Neural progenitor cell (in vitro differentiated cells): ENCODE results near the gene LHX4. TPM values are rescaled to one million over a fixed set of nuclear protein-coding genes. Genes with fewer than 3 reads are reported as not detected.

Source experiments
- DNase-seq: peaks from one replicate; pipeline ENCODE4 v3.0.0-alpha.2; 2016; ENCODE audit warnings: low spot score
- H2AFZ ChIP-seq: fragments of 200-600 bp; sonication (generic); replicated peaks from 2 replicates; pipeline ENCODE4 v1.6.1; 2016; ENCODE audit warnings: antibody characterized with exemption
- H3F3A ChIP-seq: fragments of 200-600 bp; sonication (generic); 2 replicates; pipeline ENCODE4 v1.6.1; 2016; ENCODE audit warnings: antibody characterized with exemption, low read depth
- H3K27ac ChIP-seq: fragments of 200-600 bp; sonication (generic); 2 replicates; pipeline ENCODE4 v1.5.1; 2016; ENCODE audit warnings: mild to moderate bottlenecking
- H3K27me3 ChIP-seq: fragments of 200-600 bp; sonication (generic); 2 replicates; pipeline ENCODE4 v1.6.1; 2016; ENCODE audit warnings: mild to moderate bottlenecking, moderate library complexity
- H3K36me3 ChIP-seq: fragments of 200-600 bp; sonication (generic); 2 replicates; pipeline ENCODE4 v1.5.1; 2016
- H3K4me1 ChIP-seq: fragments of 200-600 bp; sonication (generic); 2 replicates; pipeline ENCODE4 v1.6.1; 2016; ENCODE audit warnings: mixed run types
- H3K4me2 ChIP-seq: fragments of 200-600 bp; sonication (generic); 2 replicates; pipeline ENCODE4 v1.6.1; 2016
- H3K4me3 ChIP-seq: fragments of 200-600 bp; sonication (generic); 2 replicates; pipeline ENCODE4 v1.5.1; 2016
- H3K79me2 ChIP-seq: fragments of 200-600 bp; sonication (generic); 2 replicates; pipeline ENCODE4 v1.6.1; 2016; ENCODE audit warnings: low read depth
- H3K9ac ChIP-seq: fragments of 200-600 bp; sonication (generic); 2 replicates; pipeline ENCODE4 v1.6.1; 2016
- H3K9me3 ChIP-seq: fragments of 200-600 bp; sonication (generic); 2 replicates; pipeline ENCODE4 v1.5.1; 2016; ENCODE audit warnings: low read depth
- H4K20me1 ChIP-seq: fragments of 200-600 bp; sonication (generic); 2 replicates; pipeline ENCODE4 v1.6.1; 2016; ENCODE audit warnings: low read depth
- H3K27ac Mint-ChIP-seq: 3 replicates; pipeline ENCODE4 v1.8.0; 2021; ENCODE audit warnings: mixed read lengths
- H3K27me3 Mint-ChIP-seq: 2 replicates; pipeline ENCODE4 v1.8.0; 2022; ENCODE audit warnings: low read depth, mild to moderate bottlenecking, inconsistent platforms, moderate library complexity, mixed read lengths; ENCODE audit not compliant: insufficient read depth
- H3K36me3 Mint-ChIP-seq: 3 replicates; pipeline ENCODE4 v1.8.0; 2021; ENCODE audit warnings: mixed read lengths
- H3K4me1 Mint-ChIP-seq: 3 replicates; pipeline ENCODE4 v1.8.0; 2021; ENCODE audit warnings: mixed read lengths
- H3K4me3 Mint-ChIP-seq: 3 replicates; pipeline ENCODE4 v1.8.0; 2021; ENCODE audit warnings: mild to moderate bottlenecking, moderate library complexity, mixed read lengths
- H3K9me3 Mint-ChIP-seq: 3 replicates; pipeline ENCODE4 v1.8.0; 2020; ENCODE audit warnings: mixed read lengths
- EZH2 ChIP-seq: fragments of 200-600 bp; sonication (generic); IDR thresholded peaks from 2 replicates; pipeline ENCODE4 v1.6.1; 2017; ENCODE audit warnings: antibody characterized with exemption, mild to moderate bottlenecking, moderate library complexity
- EZH2phosphoT487 ChIP-seq: fragments of 200-600 bp; sonication (generic); IDR thresholded peaks from 2 replicates; pipeline ENCODE4 v1.6.1; 2017; ENCODE audit warnings: antibody characterized with exemption
- total RNA-seq: library from RNA; depleted of rRNA; stranded (reverse); fragments of >200 nt; gene quantifications from 2 replicates; pipeline ENCODE4 v1.2.3, GENCODE V29; 2015; ENCODE audit warnings: low replicate concordance
- TF ChIP-seq, protein P1 (sequence below): fragments of 200-600 bp; sonication (generic); IDR thresholded peaks from 2 replicates; pipeline ENCODE4 v1.5.1; 2017; ENCODE audit warnings: antibody characterized with exemption, mild to moderate bottlenecking

LHX4 gene
- total RNA-seq, 1 donor from 2014 or later = not detected

DNA sequence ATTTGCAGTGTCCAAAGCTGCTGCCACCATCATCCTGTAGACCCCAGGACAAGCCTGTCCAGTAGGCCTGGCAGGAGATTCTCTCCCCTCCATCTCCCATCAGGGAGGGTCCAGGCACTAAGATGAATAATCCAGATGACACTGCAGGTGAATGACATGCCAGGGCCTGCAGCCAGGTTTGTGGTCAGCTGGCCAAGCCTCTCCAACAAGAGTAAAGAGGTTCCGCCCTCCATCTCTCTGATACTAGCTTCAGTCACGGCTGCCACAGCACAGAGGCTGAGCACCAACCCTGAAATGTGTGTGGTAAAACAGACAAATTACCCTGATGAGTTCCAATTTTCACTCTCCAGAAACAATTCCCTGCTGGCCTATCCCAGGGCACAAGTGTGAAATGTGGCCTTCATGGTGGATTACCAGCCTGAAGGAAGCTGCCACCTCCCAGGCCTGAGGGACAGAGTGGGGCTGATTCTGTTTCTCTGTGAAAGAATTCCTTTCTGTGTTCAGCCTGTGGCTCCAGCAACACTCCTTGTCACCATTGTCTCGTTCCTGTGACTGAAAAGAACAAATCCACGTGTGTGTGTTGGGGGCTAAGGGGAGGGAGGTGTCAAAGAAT is 19.9 kb upstream of the LHX4 start:
- H3K4me1 Mint-ChIP-seq = peaks cover 9% of the 10 kb centered on the region
- no peak overlapping the region for H3K4me2 ChIP-seq
- peak overlapping the region; percentile 37 for H3K27ac Mint-ChIP-seq
- H3K9me3 Mint-ChIP-seq = no peaks in the 10 kb centered on the region
- H3K36me3 Mint-ChIP-seq = no peaks in the 10 kb centered on the region
- H3K4me1 ChIP-seq = no peaks in the 10 kb centered on the region
- H3K27me3 Mint-ChIP-seq = peaks cover 24% of the 10 kb centered on the region
- H3F3A ChIP-seq = no peaks in the 10 kb centered on the region
- H3K4me3 Mint-ChIP-seq = no peak overlapping the region
- H3K79me2 ChIP-seq = no peaks in the 10 kb centered on the region
- H3K27me3 ChIP-seq = no peaks in the 10 kb centered on the region
- no peak overlapping the region for H2AFZ ChIP-seq
- H4K20me1 ChIP-seq = no peaks in the 10 kb centered on the region
- H3K27ac ChIP-seq = no peak overlapping the region
- H3K9me3 ChIP-seq = no peaks in the 10 kb centered on the region
- TF ChIP-seq EZH2phosphoT487 (no peak), EZH2 (no peak)
- TF ChIP-seq, protein P1, sequence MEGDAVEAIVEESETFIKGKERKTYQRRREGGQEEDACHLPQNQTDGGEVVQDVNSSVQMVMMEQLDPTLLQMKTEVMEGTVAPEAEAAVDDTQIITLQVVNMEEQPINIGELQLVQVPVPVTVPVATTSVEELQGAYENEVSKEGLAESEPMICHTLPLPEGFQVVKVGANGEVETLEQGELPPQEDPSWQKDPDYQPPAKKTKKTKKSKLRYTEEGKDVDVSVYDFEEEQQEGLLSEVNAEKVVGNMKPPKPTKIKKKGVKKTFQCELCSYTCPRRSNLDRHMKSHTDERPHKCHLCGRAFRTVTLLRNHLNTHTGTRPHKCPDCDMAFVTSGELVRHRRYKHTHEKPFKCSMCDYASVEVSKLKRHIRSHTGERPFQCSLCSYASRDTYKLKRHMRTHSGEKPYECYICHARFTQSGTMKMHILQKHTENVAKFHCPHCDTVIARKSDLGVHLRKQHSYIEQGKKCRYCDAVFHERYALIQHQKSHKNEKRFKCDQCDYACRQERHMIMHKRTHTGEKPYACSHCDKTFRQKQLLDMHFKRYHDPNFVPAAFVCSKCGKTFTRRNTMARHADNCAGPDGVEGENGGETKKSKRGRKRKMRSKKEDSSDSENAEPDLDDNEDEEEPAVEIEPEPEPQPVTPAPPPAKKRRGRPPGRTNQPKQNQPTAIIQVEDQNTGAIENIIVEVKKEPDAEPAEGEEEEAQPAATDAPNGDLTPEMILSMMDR = no peak
- H3K4me3 ChIP-seq = no peak overlapping the region
- DNase-seq = peak; percentile 14
- H3K9ac ChIP-seq = no peak overlapping the region
- no peaks in the 10 kb centered on the region for H3K36me3 ChIP-seq

DNA sequence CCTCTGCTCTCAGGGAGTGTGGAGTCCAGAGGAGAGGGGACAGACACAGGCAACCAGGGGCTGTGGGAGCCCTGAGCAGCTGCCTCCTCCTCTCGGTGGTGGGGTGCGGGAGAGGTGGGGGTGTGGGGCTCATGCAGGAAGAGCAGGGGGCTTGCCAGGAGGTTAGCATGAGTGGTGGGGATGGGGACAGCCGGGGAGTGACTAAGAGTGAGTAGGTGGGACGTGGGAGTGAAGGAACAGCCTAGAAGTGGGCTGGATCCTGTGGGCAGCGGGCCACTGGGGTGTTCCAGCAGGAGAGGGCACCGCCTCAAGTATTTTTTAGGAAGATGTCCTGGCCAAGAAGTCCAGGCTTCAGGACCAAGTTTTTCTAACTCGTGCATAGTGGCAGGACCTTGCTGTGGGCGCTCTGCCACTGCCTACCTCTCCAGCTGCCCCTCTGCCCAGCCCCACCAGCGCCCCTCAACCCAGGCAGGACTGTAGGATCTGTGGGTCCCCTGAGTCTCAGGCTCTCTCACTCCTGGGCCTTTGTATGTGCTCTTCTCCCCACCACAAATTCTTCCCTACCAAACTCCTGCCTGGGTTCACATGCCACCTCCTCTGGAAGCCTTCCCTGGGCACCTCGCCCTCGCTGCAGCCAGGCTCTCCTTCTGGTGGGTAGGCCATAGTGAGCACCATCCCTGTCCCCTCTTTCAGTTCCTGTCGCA is 18.8 kb upstream of the LHX4 start:
- no peak overlapping the region for H2AFZ ChIP-seq
- H3K4me1 ChIP-seq = no peaks in the 10 kb centered on the region
- H3K4me1 Mint-ChIP-seq = peaks cover 9% of the 10 kb centered on the region
- no peaks in the 10 kb centered on the region for H3K36me3 ChIP-seq
- no peak for DNase-seq
- H3K4me2 ChIP-seq = no peak overlapping the region
- H3K4me3 Mint-ChIP-seq = no peak overlapping the region
- no peak overlapping the region for H3K4me3 ChIP-seq
- peaks cover 3% of the 10 kb centered on the region for H3K9me3 Mint-ChIP-seq
- H4K20me1 ChIP-seq = no peaks in the 10 kb centered on the region
- no peak overlapping the region for H3K27ac Mint-ChIP-seq
- TF ChIP-seq, protein P1 = no peak
- TF ChIP-seq EZH2phosphoT487 (no peak), EZH2 (no peak)
- H3F3A ChIP-seq = no peaks in the 10 kb centered on the region
- no peaks in the 10 kb centered on the region for H3K27me3 ChIP-seq
- no peaks in the 10 kb centered on the region for H3K9me3 ChIP-seq
- H3K27ac ChIP-seq = no peak overlapping the region
- H3K9ac ChIP-seq = no peak overlapping the region
- H3K79me2 ChIP-seq = no peaks in the 10 kb centered on the region
- peaks cover 29% of the 10 kb centered on the region for H3K27me3 Mint-ChIP-seq
- no peaks in the 10 kb centered on the region for H3K36me3 Mint-ChIP-seq

DNA sequence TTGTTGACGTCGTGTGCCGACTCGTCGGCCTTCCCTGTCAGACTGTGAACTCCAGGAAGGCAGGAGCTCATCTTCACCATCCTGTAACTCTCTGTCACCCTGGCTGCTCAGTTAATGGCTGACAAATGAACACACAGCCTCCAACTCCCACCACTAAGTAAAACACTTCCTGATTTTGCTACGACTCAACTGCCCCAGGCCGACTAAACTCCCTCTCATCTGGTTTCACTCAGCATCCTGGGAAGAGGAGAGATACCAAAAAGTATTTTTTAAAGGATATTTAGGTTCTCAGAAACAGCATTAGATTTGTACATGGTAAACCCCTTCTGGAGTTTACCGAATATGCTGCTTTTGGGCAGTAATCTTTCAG is 18.2 kb upstream of the LHX4 start:
- H3K4me2 ChIP-seq = no peak overlapping the region
- DNase-seq = no peak
- no peak overlapping the region for H3K27ac ChIP-seq
- no peaks in the 10 kb centered on the region for H3K27me3 ChIP-seq
- no peak overlapping the region for H3K27ac Mint-ChIP-seq
- no peaks in the 10 kb centered on the region for H4K20me1 ChIP-seq
- H3F3A ChIP-seq = no peaks in the 10 kb centered on the region
- H3K9me3 ChIP-seq = no peaks in the 10 kb centered on the region
- H3K4me1 Mint-ChIP-seq = peaks cover 9% of the 10 kb centered on the region
- H2AFZ ChIP-seq = no peak overlapping the region
- no peak overlapping the region for H3K9ac ChIP-seq
- peaks cover 3% of the 10 kb centered on the region for H3K9me3 Mint-ChIP-seq
- H3K36me3 Mint-ChIP-seq = no peaks in the 10 kb centered on the region
- no peak overlapping the region for H3K4me3 ChIP-seq
- no peaks in the 10 kb centered on the region for H3K4me1 ChIP-seq
- TF ChIP-seq, protein P1 = no peak
- TF ChIP-seq EZH2phosphoT487 (no peak), EZH2 (no peak)
- H3K36me3 ChIP-seq = no peaks in the 10 kb centered on the region
- no peak overlapping the region for H3K4me3 Mint-ChIP-seq
- peaks cover 29% of the 10 kb centered on the region for H3K27me3 Mint-ChIP-seq
- H3K79me2 ChIP-seq = no peaks in the 10 kb centered on the region
